HG02885 (cell line): Measurements from ENCODE around the gene SLC2A4.

Experiments used
- ATAC-seq: cut with Tn5 transposase; IDR thresholded peaks from one replicate; pipeline ENCODE4 v1.9.1; 2021; ENCODE audit warnings: mild to moderate bottlenecking; ENCODE audit not compliant: unreplicated experiment, poor library complexity

SLC2A4 gene

GRCh38 chr17:7295230-7296180 is 14.0 kb downstream of the SLC2A4 start:
- ATAC-seq = no peak

- no peak for ATAC-seq
These were observed 14.8 kb downstream of the SLC2A4 start for GRCh38 chr17:7296189-7296861.

- ATAC-seq = no peak
These were observed 22.7 kb downstream of the SLC2A4 start for GRCh38 chr17:7304179-7304578.

- peak; percentile 75 for ATAC-seq
These were observed 25.6 kb downstream of the SLC2A4 start, which contains the start of gene EIF5A for GRCh38 chr17:7306911-7307685. EIF5A (plus strand) TSS chr17:7307628; CDS start chr17:7309636, 2,008 bp downstream.

- peak; percentile 9 for ATAC-seq
These were observed 26.4 kb downstream of the SLC2A4 start for GRCh38 chr17:7307686-7308624.

GRCh38 chr17:7308625-7309433 is 27.3 kb downstream of the SLC2A4 start:
- no peak for ATAC-seq

- no peak for ATAC-seq
These were observed 28.1 kb downstream of the SLC2A4 start for GRCh38 chr17:7309628-7310027.

GRCh38 chr17:7311110-7311705 is 29.7 kb downstream of the SLC2A4 start:
- no peak for ATAC-seq

GRCh38 chr17:7312432-7313087 is 31.0 kb downstream of the SLC2A4 start:
- ATAC-seq = no peak

GRCh38 chr17:7313088-7313889 is 31.8 kb downstream of the SLC2A4 start:
- no peak for ATAC-seq

- no peak for ATAC-seq
These were observed 32.6 kb downstream of the SLC2A4 start for GRCh38 chr17:7313890-7314718.

GRCh38 chr17:7314719-7315569 is 33.4 kb downstream of the SLC2A4 start, which contains the start of gene GPS2:
GPS2 (minus strand) TSS chr17:7315360; CDS start chr17:7315052, 308 bp downstream.
- peak; percentile 82 for ATAC-seq

GRCh38 chr17:7315570-7316235 is 34.2 kb downstream of the SLC2A4 start:
- peak; percentile 4 for ATAC-seq

- no peak for ATAC-seq
These were observed 35.8 kb downstream of the SLC2A4 start for GRCh38 chr17:7317161-7317803.
